22Rv1 (cell line): ENCODE results near the gene PIK3R3.

ENCODE experiments used
- ZFX ChIP-seq: fragments of 450-650 bp; IDR thresholded peaks from 2 replicates; pipeline ENCODE4 v1.6.1; 2017; ENCODE audit warnings: antibody characterized with exemption, borderline replicate concordance
- TF ChIP-seq, protein P1 (sequence below): fragments of 450-650 bp; IDR thresholded peaks from 2 replicates; pipeline ENCODE4 v1.5.1; 2017; ENCODE audit warnings: mild to moderate bottlenecking

DNA sequence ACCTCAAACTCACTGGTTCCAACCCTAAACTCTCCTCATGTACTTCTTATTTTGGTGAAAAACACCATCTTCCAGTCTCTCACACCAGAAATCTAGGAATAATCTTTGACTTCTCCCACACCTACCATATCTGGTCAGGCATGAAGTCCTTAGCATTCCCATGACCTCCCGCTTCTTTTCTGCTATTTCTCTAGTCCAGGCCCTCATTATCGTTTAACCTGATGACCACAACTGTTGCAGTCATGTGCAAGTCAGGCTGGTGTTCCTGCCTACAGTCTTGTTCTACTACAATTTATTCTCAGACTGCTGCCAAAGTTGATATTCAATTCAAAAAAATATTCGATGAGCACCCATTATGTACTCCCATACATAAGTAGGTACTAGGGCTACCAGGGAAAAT, 71.3 kb downstream of the PIK3R3 start:
- TF ChIP-seq, protein P1, sequence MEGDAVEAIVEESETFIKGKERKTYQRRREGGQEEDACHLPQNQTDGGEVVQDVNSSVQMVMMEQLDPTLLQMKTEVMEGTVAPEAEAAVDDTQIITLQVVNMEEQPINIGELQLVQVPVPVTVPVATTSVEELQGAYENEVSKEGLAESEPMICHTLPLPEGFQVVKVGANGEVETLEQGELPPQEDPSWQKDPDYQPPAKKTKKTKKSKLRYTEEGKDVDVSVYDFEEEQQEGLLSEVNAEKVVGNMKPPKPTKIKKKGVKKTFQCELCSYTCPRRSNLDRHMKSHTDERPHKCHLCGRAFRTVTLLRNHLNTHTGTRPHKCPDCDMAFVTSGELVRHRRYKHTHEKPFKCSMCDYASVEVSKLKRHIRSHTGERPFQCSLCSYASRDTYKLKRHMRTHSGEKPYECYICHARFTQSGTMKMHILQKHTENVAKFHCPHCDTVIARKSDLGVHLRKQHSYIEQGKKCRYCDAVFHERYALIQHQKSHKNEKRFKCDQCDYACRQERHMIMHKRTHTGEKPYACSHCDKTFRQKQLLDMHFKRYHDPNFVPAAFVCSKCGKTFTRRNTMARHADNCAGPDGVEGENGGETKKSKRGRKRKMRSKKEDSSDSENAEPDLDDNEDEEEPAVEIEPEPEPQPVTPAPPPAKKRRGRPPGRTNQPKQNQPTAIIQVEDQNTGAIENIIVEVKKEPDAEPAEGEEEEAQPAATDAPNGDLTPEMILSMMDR: no peak
- TF ChIP-seq ZFX: no peak
